ENCODE data around the gene SENP7.
"Not testable (repeated sequence)": the region's sequence is repeated elsewhere in the genome, so short reads cannot be mapped to it uniquely, and the experiment has no call there.

- not testable (repeated sequence) for TF ChIP-seq TARDBP (IDR thresholded peaks at IDR 0.05); FOXK2 (IDR thresholded peaks at IDR 0.05); L3MBTL2 (conservative IDR thresholded peaks at IDR 0.05); FOXM1 (IDR thresholded peaks at IDR 0.05; ENCODE audit: borderline replicate concordance); FOXA1 (IDR thresholded peaks at IDR 0.05); ELF4 (IDR thresholded peaks at IDR 0.05); LEF1 (IDR thresholded peaks at IDR 0.05; ENCODE audit: borderline replicate concordance); BHLHE40 (IDR thresholded peaks at IDR 0.05; ENCODE audit: borderline replicate concordance); ZNF384 (IDR thresholded peaks at IDR 0.05); CTBP1 (IDR thresholded peaks at IDR 0.05; ENCODE audit: borderline replicate concordance); SUZ12 (IDR thresholded peaks at IDR 0.05); NFRKB (IDR thresholded peaks at IDR 0.05)
Measured at GRCh38 chr3:101553381-101553780, 40.4 kb upstream of the SENP7 start.

All from HEK293T (cell line).